GM19438 (cell line): ENCODE measurements around the gene UBTD1.

Experiments
- ATAC-seq: cut with Tn5 transposase; IDR thresholded peaks from one replicate; pipeline ENCODE4 v1.9.1; 2021; ENCODE audit warnings: low read depth; ENCODE audit not compliant: unreplicated experiment

Gene UBTD1

GRCh38 chr10:97601268-97602215 lies 102.8 kb downstream of the UBTD1 start:
- no peak for ATAC-seq

GRCh38 chr10:97607095-97607636 lies 108.4 kb downstream of the UBTD1 start:
- no peak for ATAC-seq

- no peak for ATAC-seq
Observed at GRCh38 chr10:97608991-97609561, 110.4 kb downstream of the UBTD1 start.

- ATAC-seq: no peak
Observed at GRCh38 chr10:97611473-97611872, 112.7 kb downstream of the UBTD1 start.

GRCh38 chr10:97612386-97612785 lies 113.7 kb downstream of the UBTD1 start:
- no peak for ATAC-seq

DNA sequence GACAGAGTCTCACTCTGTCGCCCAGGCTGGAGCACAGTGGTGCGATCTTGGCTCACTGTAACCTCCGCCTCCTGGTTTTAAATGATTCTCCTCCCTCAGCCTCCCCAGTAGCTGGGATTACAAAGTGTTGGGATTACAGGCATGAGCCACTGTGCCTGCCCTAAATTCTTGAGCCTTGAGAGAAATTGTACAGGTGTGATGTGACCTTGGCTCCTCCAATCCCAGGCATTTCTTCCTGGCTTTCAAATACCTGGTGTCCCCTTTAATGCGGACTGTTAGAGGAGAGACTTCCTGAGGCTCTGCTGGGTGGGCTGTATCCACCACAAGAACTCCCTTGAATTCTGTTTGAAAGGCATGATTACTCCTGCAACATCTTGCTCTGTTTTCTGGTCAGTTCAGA lies 119.6 kb downstream of the UBTD1 start:
- no peak for ATAC-seq

GRCh38 chr10:97618733-97619132 lies 120.0 kb downstream of the UBTD1 start:
- ATAC-seq: no peak
